Ovary (tissue), 3 donors: ENCODE data around the gene PSD2.

Source experiments
- CTCF ChIP-seq, 3 donors: fragments of 450-650 bp in 2 of 3; fragments of 200-600 bp in 1 of 3; IDR thresholded peaks; one replicate each; pipeline versions ENCODE4 v1.5.1 to v1.8.0; 2016 to 2022; ENCODE audit warnings: antibody characterized with exemption in 3 of 3, mild to moderate bottlenecking in 1 of 3
- POLR2A ChIP-seq: fragments of 450-650 bp; IDR thresholded peaks from one replicate; pipeline ENCODE4 v1.6.1; 2017; ENCODE audit warnings: antibody characterized with exemption, mild to moderate bottlenecking, moderate library complexity
- donor health status: DM: no; HTN: no; CAD: no.

- TF ChIP-seq POLR2A: no peak
- no peak for TF ChIP-seq CTCF (IDR thresholded peaks at IDR 0.05)
These were observed 11.4 kb downstream of the PSD2 start for GRCh38 chr5:139806726-139807646.
